ENCODE results near the gene VEZT.

GRCh38 chr12:95201056-95201670 is 16.4 kb upstream of the VEZT start:
- TF ChIP-seq CTCF (IDR thresholded peaks at IDR 0.05): no peak
- no peak for TF ChIP-seq POLR2A (IDR thresholded peaks at IDR 0.05)
- no peak for TF ChIP-seq EP300 (IDR thresholded peaks at IDR 0.05)
- no peak for TF ChIP-seq POLR2AphosphoS5 (IDR thresholded peaks at IDR 0.05)

All from suprapubic skin (tissue), 4 donors.